Stimulated activated CD4-positive, alpha-beta T cell treated with anti-CD3 and anti-CD28 coated beads, Interleukin-12 subunit alpha, Interleukin-12 subunit beta, amount 100 ng/mL, for 4 hours (primary cell): ENCODE data around the gene LIME1.
"Not testable (repeated sequence)": the region's sequence is repeated elsewhere in the genome, so short reads cannot be mapped to it uniquely, and the experiment has no call there.

ENCODE experiments used
- DNase-seq: peaks from one replicate; pipeline ENCODE4 v3.0.0-alpha.2; 2020

Gene LIME1

GRCh38 chr20:63775096-63775978 is 38.9 kb downstream of the LIME1 start:
- DNase-seq = peak; percentile 32

- DNase-seq = not testable (repeated sequence)
Measured at GRCh38 chr20:63776875-63777274, 40.4 kb downstream of the LIME1 start.

GRCh38 chr20:63777614-63778013 is 41.1 kb downstream of the LIME1 start:
- DNase-seq = no peak

GRCh38 chr20:63778034-63778752 is 41.7 kb downstream of the LIME1 start:
- DNase-seq = no peak

GRCh38 chr20:63778857-63779256 is 42.4 kb downstream of the LIME1 start:
- DNase-seq = no peak

GRCh38 chr20:63781181-63781580 is 44.7 kb downstream of the LIME1 start:
- DNase-seq = no peak

- peak; percentile 5 for DNase-seq
Measured at GRCh38 chr20:63782051-63782471, 45.6 kb downstream of the LIME1 start.

- no peak for DNase-seq
Measured at GRCh38 chr20:63782521-63782971, 46.1 kb downstream of the LIME1 start.

GRCh38 chr20:63783970-63784369 is 47.5 kb downstream of the LIME1 start:
- no peak for DNase-seq

- no peak for DNase-seq
Measured at GRCh38 chr20:63785691-63786131, 49.2 kb downstream of the LIME1 start.

- no peak for DNase-seq
Measured at GRCh38 chr20:63787302-63787701, 50.8 kb downstream of the LIME1 start.

GRCh38 chr20:63787749-63788148 is 51.3 kb downstream of the LIME1 start:
- no peak for DNase-seq
